ENCODE results near the gene PIMREG.
A peak's percentile ranks its signal among the peaks of the same experiment; 100 is the strongest.

PIMREG gene

GRCh38 chr17:6443692-6444570 lies at the start of gene PIMREG:
Gene PIMREG, plus strand, starts transcription at chr17:6444455. Its CDS starts 656 bp downstream, at chr17:6445111.
- no peak for TF ChIP-seq CTCF (IDR thresholded peaks at IDR 0.05; ENCODE audit: poor library complexity, severe bottlenecking)
- Histone ChIP-seq H3K4me3 (ENCODE audit: severe bottlenecking) (peak within 1 kb of the TSS; percentile 60), H3K9me3 (ENCODE audit: severe bottlenecking) (no peaks in the 10 kb centered on the region), H3K27me3 (ENCODE audit: insufficient read depth, poor library complexity, severe bottlenecking) (no peaks in the 10 kb centered on the region), H3K4me1 (ENCODE audit: insufficient read depth, poor library complexity, severe bottlenecking) (no peaks in the 10 kb centered on the region), H3K27ac (ENCODE audit: poor library complexity, severe bottlenecking) (peak within 1 kb of the TSS; percentile 68), H3K36me3 (ENCODE audit: low read depth) (peaks cover 19% of the 10 kb centered on the region)
- ATAC-seq (ENCODE audit: low read depth) (peak; percentile 96), DNase-seq (ENCODE audit: low spot score) (peak; percentile 96)

GRCh38 chr17:6398955-6399354 lies 45.3 kb upstream of the PIMREG start:
- no peak for ATAC-seq (ENCODE audit: low read depth)
- peaks cover 18% of the 10 kb centered on the region for H3K27me3 ChIP-seq (ENCODE audit: insufficient read depth, poor library complexity, severe bottlenecking)
- H3K4me3 ChIP-seq (ENCODE audit: severe bottlenecking), result no peak overlapping the region
- H3K36me3 ChIP-seq (ENCODE audit: low read depth), result no peaks in the 10 kb centered on the region
- no peaks in the 10 kb centered on the region for H3K4me1 ChIP-seq (ENCODE audit: insufficient read depth, poor library complexity, severe bottlenecking)
- DNase-seq (ENCODE audit: low spot score), result no peak
- no peak overlapping the region for H3K27ac ChIP-seq (ENCODE audit: poor library complexity, severe bottlenecking)
- no peak for TF ChIP-seq CTCF (IDR thresholded peaks at IDR 0.05; ENCODE audit: poor library complexity, severe bottlenecking)
- no peaks in the 10 kb centered on the region for H3K9me3 ChIP-seq (ENCODE audit: severe bottlenecking)

GRCh38 chr17:6402258-6402657 lies 42.0 kb upstream of the PIMREG start:
- no peak for TF ChIP-seq CTCF (IDR thresholded peaks at IDR 0.05; ENCODE audit: poor library complexity, severe bottlenecking)
- no peak overlapping the region for H3K4me3 ChIP-seq (ENCODE audit: severe bottlenecking)
- no peaks in the 10 kb centered on the region for H3K36me3 ChIP-seq (ENCODE audit: low read depth)
- DNase-seq (ENCODE audit: low spot score), result no peak
- H3K27ac ChIP-seq (ENCODE audit: poor library complexity, severe bottlenecking), result no peak overlapping the region
- H3K27me3 ChIP-seq (ENCODE audit: insufficient read depth, poor library complexity, severe bottlenecking), result peaks cover 9% of the 10 kb centered on the region
- H3K4me1 ChIP-seq (ENCODE audit: insufficient read depth, poor library complexity, severe bottlenecking), result no peaks in the 10 kb centered on the region
- ATAC-seq (ENCODE audit: low read depth), result no peak
- no peaks in the 10 kb centered on the region for H3K9me3 ChIP-seq (ENCODE audit: severe bottlenecking)

GRCh38 chr17:6408276-6408675 lies 36.0 kb upstream of the PIMREG start:
- Histone ChIP-seq H3K4me1 (ENCODE audit: insufficient read depth, poor library complexity, severe bottlenecking) (no peaks in the 10 kb centered on the region), H3K4me3 (ENCODE audit: severe bottlenecking) (no peak overlapping the region), H3K36me3 (ENCODE audit: low read depth) (no peaks in the 10 kb centered on the region), H3K27ac (ENCODE audit: poor library complexity, severe bottlenecking) (no peak overlapping the region), H3K27me3 (ENCODE audit: insufficient read depth, poor library complexity, severe bottlenecking) (no peaks in the 10 kb centered on the region), H3K9me3 (ENCODE audit: severe bottlenecking) (no peaks in the 10 kb centered on the region)
- DNase-seq (ENCODE audit: low spot score), result no peak
- no peak for ATAC-seq (ENCODE audit: low read depth)
- no peak for TF ChIP-seq CTCF (IDR thresholded peaks at IDR 0.05; ENCODE audit: poor library complexity, severe bottlenecking)

- no peak for TF ChIP-seq CTCF (IDR thresholded peaks at IDR 0.05; ENCODE audit: poor library complexity, severe bottlenecking)
- Histone ChIP-seq H3K36me3 (ENCODE audit: low read depth) (no peaks in the 10 kb centered on the region), H3K4me3 (ENCODE audit: severe bottlenecking) (no peak overlapping the region), H3K4me1 (ENCODE audit: insufficient read depth, poor library complexity, severe bottlenecking) (no peaks in the 10 kb centered on the region), H3K27me3 (ENCODE audit: insufficient read depth, poor library complexity, severe bottlenecking) (no peaks in the 10 kb centered on the region), H3K27ac (ENCODE audit: poor library complexity, severe bottlenecking) (no peak overlapping the region), H3K9me3 (ENCODE audit: severe bottlenecking) (no peaks in the 10 kb centered on the region)
- no peak for ATAC-seq (ENCODE audit: low read depth)
- no peak for DNase-seq (ENCODE audit: low spot score)
These were observed 35.5 kb upstream of the PIMREG start for GRCh38 chr17:6408735-6409134.

All from RWPE2 (cell line).